Measurements from ENCODE around the gene LNX1.

LNX1 gene

DNA sequence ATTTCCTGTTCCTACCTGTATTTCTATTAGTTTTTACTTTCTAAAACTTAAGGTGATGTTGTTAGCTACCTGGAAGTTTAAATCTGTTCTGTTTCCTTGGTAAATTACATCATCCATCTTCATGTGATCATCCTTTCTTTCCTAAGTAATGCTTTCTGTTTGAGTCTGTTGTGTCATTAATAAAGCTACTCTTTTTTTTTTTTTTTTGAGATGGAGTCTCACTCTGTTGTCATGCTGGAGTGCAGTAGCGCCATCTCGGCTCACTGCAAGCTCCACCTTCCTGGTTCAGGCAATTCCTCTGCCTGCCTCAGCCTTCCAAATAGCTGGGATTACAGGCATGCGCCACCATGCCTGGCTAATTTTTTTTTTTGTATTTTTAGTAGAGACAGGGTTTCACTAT, 140.5 kb downstream of the LNX1 start:
- H3K27ac ChIP-seq: no peak overlapping the region
- TF ChIP-seq, protein P1, sequence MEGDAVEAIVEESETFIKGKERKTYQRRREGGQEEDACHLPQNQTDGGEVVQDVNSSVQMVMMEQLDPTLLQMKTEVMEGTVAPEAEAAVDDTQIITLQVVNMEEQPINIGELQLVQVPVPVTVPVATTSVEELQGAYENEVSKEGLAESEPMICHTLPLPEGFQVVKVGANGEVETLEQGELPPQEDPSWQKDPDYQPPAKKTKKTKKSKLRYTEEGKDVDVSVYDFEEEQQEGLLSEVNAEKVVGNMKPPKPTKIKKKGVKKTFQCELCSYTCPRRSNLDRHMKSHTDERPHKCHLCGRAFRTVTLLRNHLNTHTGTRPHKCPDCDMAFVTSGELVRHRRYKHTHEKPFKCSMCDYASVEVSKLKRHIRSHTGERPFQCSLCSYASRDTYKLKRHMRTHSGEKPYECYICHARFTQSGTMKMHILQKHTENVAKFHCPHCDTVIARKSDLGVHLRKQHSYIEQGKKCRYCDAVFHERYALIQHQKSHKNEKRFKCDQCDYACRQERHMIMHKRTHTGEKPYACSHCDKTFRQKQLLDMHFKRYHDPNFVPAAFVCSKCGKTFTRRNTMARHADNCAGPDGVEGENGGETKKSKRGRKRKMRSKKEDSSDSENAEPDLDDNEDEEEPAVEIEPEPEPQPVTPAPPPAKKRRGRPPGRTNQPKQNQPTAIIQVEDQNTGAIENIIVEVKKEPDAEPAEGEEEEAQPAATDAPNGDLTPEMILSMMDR (conservative IDR thresholded peaks at IDR 0.05): no peak
- TF ChIP-seq ZFX (IDR thresholded peaks at IDR 0.05): no peak

GRCh38 chr4:53444954-53445353, 146.3 kb downstream of the LNX1 start:
- TF ChIP-seq, protein P1 (conservative IDR thresholded peaks at IDR 0.05): no peak
- TF ChIP-seq ZFX (IDR thresholded peaks at IDR 0.05): no peak
- H3K27ac ChIP-seq: no peak overlapping the region

DNA sequence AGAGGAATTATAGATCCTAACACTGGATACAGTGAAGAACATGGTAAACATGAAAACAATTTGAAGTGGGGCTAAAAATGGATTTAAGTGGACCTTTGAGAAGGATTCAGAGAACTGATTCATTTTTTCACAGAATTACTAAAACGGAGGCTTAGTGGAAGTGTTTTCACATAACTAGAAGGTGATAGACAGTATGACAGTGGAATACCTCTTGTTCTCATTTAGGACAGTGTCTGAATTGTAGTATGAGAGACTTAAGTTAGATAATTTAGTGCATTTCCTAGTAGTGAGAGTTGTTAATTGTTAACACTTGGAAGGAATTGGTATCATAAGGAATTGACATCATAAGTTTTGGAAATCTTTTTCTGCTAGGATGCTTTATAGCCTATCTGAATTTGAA, 149.7 kb downstream of the LNX1 start:
- TF ChIP-seq, protein P1 (conservative IDR thresholded peaks at IDR 0.05): no peak
- TF ChIP-seq ZFX (IDR thresholded peaks at IDR 0.05): no peak
- H3K27ac ChIP-seq: no peak overlapping the region

DNA sequence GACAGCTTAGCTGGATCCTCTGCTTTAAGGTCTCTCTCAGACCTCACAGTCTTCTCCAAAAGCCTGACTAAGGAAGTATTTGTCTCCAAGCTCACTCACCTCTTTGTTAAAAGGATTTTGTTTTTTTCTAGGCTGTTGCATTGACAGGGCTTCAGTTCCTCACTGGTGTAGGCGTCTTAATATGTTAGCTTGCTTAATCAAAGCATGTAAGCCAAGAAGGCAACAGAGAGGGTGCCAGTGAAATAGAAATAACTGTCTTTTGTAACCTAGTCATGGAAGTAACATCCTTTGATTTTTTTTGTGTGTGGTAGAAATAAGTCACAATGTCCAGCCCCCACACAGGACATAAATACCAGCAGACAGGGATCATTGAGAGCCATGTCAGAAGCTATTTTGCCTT, 155.0 kb downstream of the LNX1 start:
- H3K27ac ChIP-seq: no peak overlapping the region
- no peak for TF ChIP-seq ZFX (IDR thresholded peaks at IDR 0.05)
- TF ChIP-seq, protein P1 (conservative IDR thresholded peaks at IDR 0.05): no peak

DNA sequence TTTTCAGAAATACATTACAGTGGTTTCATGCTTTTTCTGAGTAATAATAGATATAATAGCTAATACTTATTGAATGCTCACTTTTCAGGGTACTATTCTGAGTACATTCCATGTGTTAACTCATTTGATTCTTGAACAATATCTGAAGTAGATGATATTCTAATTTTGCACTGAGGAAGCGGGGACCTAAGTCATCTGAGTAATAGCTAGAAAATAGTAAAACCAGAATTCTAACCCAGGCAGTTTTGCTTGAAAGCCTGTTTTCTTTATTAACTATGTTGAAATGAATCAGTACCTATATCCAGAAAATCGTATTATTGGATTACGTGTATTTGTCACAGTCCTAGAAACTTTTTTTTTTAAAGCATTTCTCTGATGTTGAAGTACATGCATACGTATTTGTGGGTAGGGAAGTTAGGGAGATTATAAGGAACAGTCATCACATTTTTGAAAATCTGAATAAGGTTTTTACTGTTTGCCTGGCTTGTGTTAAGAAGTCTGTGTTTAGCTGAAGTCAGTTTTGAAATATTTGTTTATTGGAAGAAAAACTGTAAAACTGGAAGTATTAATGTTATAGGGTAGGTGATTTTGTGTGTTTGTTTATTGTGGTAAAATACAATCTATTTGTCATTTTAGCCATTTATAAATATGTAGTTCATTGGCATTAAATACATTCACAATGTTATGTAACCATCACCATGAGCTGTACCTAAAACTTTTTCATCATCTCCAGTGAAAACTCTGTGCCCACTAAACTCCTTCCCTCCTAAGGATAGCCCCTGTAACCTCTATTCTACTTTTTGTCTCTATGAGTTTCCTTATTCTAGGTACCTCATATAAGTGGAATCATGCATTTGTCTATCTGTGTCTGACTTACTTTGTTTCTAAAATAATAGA, 158.5 kb downstream of the LNX1 start:
- H3K27ac ChIP-seq: no peak overlapping the region
- TF ChIP-seq, protein P1 (conservative IDR thresholded peaks at IDR 0.05): no peak
- no peak for TF ChIP-seq ZFX (IDR thresholded peaks at IDR 0.05)

GRCh38 chr4:53431052-53431451, 160.2 kb downstream of the LNX1 start:
- TF ChIP-seq, protein P1 (conservative IDR thresholded peaks at IDR 0.05): no peak
- no peak for TF ChIP-seq ZFX (IDR thresholded peaks at IDR 0.05)

DNA sequence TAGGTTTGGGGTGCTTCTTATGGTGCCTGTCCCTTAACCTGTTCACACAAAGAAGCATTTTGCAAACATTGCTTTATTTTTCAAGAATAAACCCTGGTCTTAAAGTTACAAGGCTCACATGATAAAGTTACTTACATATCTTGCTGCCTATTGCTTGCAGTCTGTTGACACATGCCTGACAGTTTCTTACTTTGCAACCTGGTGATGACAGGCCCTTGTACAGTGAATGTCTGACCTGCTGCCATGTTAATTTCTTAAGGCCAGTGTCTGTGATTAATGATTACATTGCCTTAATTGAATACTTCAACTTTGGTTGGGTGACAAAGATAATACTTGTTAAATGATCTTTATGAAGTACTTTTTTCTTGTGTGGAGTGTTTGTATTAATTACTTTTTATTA, 163.9 kb downstream of the LNX1 start:
- no peak overlapping the region for H3K27ac ChIP-seq
- TF ChIP-seq, protein P1 (conservative IDR thresholded peaks at IDR 0.05): no peak
- no peak for TF ChIP-seq ZFX (IDR thresholded peaks at IDR 0.05)

More at GRCh38 chr4:53431052-53431451, 160.2 kb downstream of the LNX1 start:
- no peak overlapping the region for H3K27ac ChIP-seq

Measured in C4-2B (cell line).